AG04449 (cell line): ENCODE measurements around the gene LSM12.

Source experiments
- CTCF ChIA-PET: fragments of 350-600 bp; formaldehyde crosslinking; extraction: SDS; loops from one replicate; lab custom pipeline; 2021; ENCODE audit warnings: antibody characterized with exemption; lab: Yijun Ruan, JAX
- POLR2A ChIA-PET: fragments of 400-600, 350-600 bp; formaldehyde crosslinking; extraction: SDS; loops from one replicate; lab custom pipeline; 2020; ENCODE audit warnings: antibody characterized with exemption, inconsistent platforms; lab: Yijun Ruan, JAX
- DNase-seq: peaks from one replicate; pipeline ENCODE4 v3.0.0-alpha.2; 2010; ENCODE audit warnings: low read depth, low spot score
- H3K4me3 ChIP-seq: 2 replicates; pipeline ENCODE4 v1.5.1; 2011; ENCODE audit warnings: low read depth, mild to moderate bottlenecking, control low read depth, low read length
- TF ChIP-seq, protein P1 (sequence below): IDR thresholded peaks from one replicate; pipeline ENCODE4 v1.5.1; 2011; ENCODE audit warnings: mild to moderate bottlenecking, moderate library complexity, low read length, control low read depth, inconsistent platforms; ENCODE audit not compliant: insufficient read depth; ENCODE audit errors: missing control alignments

Gene LSM12

GRCh38 chr17:44074911-44075285, 8.4 kb upstream of the LSM12 start:
- CTCF ChIA-PET: interaction anchor here (0.7 to 5.2 kb wide), 6 partner anchors 9 to 93 kb away, joined by 3 to 39 read pairs (median 4); partner anchors contain the start of gene LSM12
- no peak for DNase-seq
- no peak overlapping the region for H3K4me3 ChIP-seq
- POLR2A ChIA-PET: interaction anchor here (0.6 kb wide), 1 partner anchor 235 kb away, joined by 3 read pairs; no protein-coding TSS in a partner anchor
- TF ChIP-seq, protein P1, sequence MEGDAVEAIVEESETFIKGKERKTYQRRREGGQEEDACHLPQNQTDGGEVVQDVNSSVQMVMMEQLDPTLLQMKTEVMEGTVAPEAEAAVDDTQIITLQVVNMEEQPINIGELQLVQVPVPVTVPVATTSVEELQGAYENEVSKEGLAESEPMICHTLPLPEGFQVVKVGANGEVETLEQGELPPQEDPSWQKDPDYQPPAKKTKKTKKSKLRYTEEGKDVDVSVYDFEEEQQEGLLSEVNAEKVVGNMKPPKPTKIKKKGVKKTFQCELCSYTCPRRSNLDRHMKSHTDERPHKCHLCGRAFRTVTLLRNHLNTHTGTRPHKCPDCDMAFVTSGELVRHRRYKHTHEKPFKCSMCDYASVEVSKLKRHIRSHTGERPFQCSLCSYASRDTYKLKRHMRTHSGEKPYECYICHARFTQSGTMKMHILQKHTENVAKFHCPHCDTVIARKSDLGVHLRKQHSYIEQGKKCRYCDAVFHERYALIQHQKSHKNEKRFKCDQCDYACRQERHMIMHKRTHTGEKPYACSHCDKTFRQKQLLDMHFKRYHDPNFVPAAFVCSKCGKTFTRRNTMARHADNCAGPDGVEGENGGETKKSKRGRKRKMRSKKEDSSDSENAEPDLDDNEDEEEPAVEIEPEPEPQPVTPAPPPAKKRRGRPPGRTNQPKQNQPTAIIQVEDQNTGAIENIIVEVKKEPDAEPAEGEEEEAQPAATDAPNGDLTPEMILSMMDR: no peak

DNA sequence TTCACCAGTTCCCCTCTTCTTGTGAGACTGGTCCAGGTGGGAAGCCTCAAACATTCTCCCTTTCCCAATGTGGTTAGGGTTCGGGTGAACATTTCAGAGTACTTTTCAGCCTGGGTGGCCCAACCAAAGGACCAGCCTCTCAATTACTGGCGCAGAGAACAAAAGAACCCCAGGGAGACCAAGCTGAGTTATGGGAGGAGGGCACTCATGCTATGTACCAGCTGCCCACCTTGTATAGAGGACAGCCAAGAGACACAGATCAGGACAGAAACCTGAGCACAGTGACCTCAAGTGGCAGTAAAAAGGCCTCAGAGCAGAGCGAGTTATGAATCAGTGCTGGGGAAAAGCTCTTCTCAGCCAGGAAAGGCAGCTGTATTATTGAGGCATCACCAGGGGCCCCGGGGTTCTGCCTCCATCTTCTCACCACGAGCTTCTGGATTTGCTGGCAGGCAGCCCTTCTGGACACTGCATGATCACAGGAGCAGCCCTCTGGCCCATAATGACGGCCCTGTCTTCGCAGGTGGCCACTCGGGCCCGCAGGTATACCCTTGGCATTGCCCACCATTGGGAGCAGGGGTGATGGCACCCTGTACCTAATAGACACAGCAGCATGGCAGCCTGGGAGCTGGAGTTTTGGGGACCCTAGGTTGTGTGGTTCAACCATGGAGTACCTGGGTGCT, 7.9 kb upstream of the LSM12 start:
- TF ChIP-seq, protein P1: no peak
- ChIA-PET POLR2A (interaction anchor here (0.6 kb wide), 1 partner anchor 235 kb away, joined by 3 read pairs; no protein-coding TSS in a partner anchor), CTCF (interaction anchor here (0.7 to 5.2 kb wide), 7 partner anchors 8 to 94 kb away, joined by 3 to 39 read pairs (median 3); partner anchors contain the start of gene LSM12)
- H3K4me3 ChIP-seq: no peak overlapping the region
- DNase-seq: no peak

DNA sequence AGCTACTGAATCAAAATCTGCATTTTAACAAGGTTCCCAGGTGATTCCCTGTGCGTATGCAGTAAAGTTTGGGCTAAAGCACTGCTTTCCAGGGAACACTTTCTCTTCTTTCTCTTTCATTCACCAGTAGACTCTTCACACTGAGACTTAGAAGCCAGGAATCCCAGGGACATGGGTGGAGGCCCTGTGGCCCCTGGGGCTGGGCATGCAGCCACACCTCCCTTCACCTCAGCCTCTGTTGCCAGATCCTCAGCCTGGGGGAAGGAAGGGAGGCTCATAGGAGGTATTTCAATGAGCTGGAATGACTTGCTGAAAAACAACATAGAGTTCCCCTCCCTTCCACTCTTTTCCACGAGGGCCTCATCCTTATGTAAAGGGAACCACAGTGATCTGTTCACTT, 5.3 kb upstream of the LSM12 start:
- POLR2A ChIA-PET: no interaction called here
- DNase-seq: no peak
- CTCF ChIA-PET: interaction anchor here (3.7 to 5.2 kb wide), 2 partner anchors 13 to 44 kb away, joined by 19 to 39 read pairs; no protein-coding TSS in a partner anchor
- TF ChIP-seq, protein P1: no peak
- peak overlapping the region; percentile 81 for H3K4me3 ChIP-seq

GRCh38 chr17:44071198-44071520, 4.7 kb upstream of the LSM12 start:
- TF ChIP-seq, protein P1: no peak
- peak overlapping the region; percentile 81 for H3K4me3 ChIP-seq
- no peak for DNase-seq
- CTCF ChIA-PET: interaction anchor here (3.7 to 5.2 kb wide), 2 partner anchors 13 to 44 kb away, joined by 19 to 39 read pairs; no protein-coding TSS in a partner anchor
- POLR2A ChIA-PET: interaction anchor here (0.8 to 1.1 kb wide), 3 partner anchors 16 to 53 kb away, joined by 3 read pairs; partner anchors contain the start of gene HDAC5

GRCh38 chr17:44070455-44071197, 4.2 kb upstream of the LSM12 start, which contains the start of gene G6PC3:
G6PC3 (plus strand) TSS chr17:44070735; CDS start chr17:44070966, 231 bp downstream.
- TF ChIP-seq, protein P1: peak; percentile 6
- ChIA-PET CTCF (interaction anchor here (0.6 to 5.2 kb wide), 5 partner anchors 14 to 193 kb away, joined by 3 to 39 read pairs (median 6); no protein-coding TSS in a partner anchor), POLR2A (interaction anchor here (0.8 to 1.1 kb wide), 3 partner anchors 17 to 53 kb away, joined by 3 read pairs; partner anchors contain the start of gene HDAC5)
- peak; percentile 89 for DNase-seq
- H3K4me3 ChIP-seq: peak within 1 kb of the TSS; percentile 81
